Common myeloid progenitor, CD34-positive (primary cell): ENCODE measurements around the gene EVA1B.

Experiments
- CTCF ChIA-PET: fragments of 350-600 bp; sonication (Branson Sonifier 250); formaldehyde crosslinking; loops from one replicate; lab custom pipeline; 2021; ENCODE audit warnings: antibody characterized with exemption; lab: Charles Lee
- POLR2A ChIA-PET: fragments of 350-600 bp; sonication (Branson Sonifier 250); formaldehyde crosslinking; loops from one replicate; lab custom pipeline; 2021; ENCODE audit warnings: antibody characterized with exemption; lab: Charles Lee
- DNase-seq, 3 donors: peaks; one replicate each; pipeline versions ENCODE4 v3.0.0 to v3.0.0-alpha.2; 2013
- H3K27ac ChIP-seq, 2 experiments: 1 replicate in 1 of 2; 2 replicates in 1 of 2; pipeline ENCODE4 v1.7.0; 2013; ENCODE audit warnings: inconsistent platforms in 2 of 2, low read length in 2 of 2, mild to moderate bottlenecking in 2 of 2, low read depth in 1 of 2, moderate library complexity in 1 of 2; ENCODE audit not compliant: severe bottlenecking in 2 of 2, insufficient read depth in 1 of 2, poor library complexity in 1 of 2
- H3K27me3 ChIP-seq, 5 experiments: replicated peaks in 2 of 5; 1 replicate in 3 of 5; 2 replicates in 2 of 5; pipeline versions ENCODE4 v1.6.1 to v1.7.0; 2013; ENCODE audit warnings: low read length in 4 of 5, mild to moderate bottlenecking in 2 of 5, moderate library complexity in 2 of 5, inconsistent platforms in 1 of 5; ENCODE audit not compliant: insufficient read depth in 5 of 5, control insufficient read depth in 4 of 5
- H3K36me3 ChIP-seq, 4 experiments: 1 replicate in 2 of 4; 2 replicates in 2 of 4; pipeline versions ENCODE4 v1.6.1 to v1.7.0; 2013; ENCODE audit warnings: low read length in 3 of 4, control low read depth in 1 of 4, mild to moderate bottlenecking in 1 of 4; ENCODE audit not compliant: control insufficient read depth in 4 of 4, insufficient read depth in 4 of 4
- H3K4me1 ChIP-seq, 4 experiments: 1 replicate in 3 of 4; 2 replicates in 1 of 4; pipeline versions ENCODE4 v1.6.1 to v1.7.1; 2013; ENCODE audit warnings: low read length in 3 of 4, mild to moderate bottlenecking in 3 of 4, control low read depth in 1 of 4, inconsistent platforms in 1 of 4, moderate library complexity in 1 of 4; ENCODE audit not compliant: control insufficient read depth in 4 of 4, insufficient read depth in 4 of 4; ENCODE audit errors: control extremely low read depth in 1 of 4
- H3K4me3 ChIP-seq, 7 experiments: 1 replicate in 4 of 7; 2 replicates in 3 of 7; pipeline versions ENCODE4 v1.5.1 to v1.7.0; 2013; ENCODE audit warnings: mild to moderate bottlenecking in 7 of 7, low read length in 6 of 7, moderate library complexity in 6 of 7, inconsistent platforms in 2 of 7, low read depth in 2 of 7, control low read depth in 1 of 7; ENCODE audit not compliant: insufficient read depth in 4 of 7, control insufficient read depth in 1 of 7; ENCODE audit errors: extremely low read depth in 1 of 7
- H3K9me3 ChIP-seq, 5 experiments: 1 replicate in 4 of 5; 2 replicates in 1 of 5; pipeline versions ENCODE4 v1.6.1 to v1.7.1; 2013; ENCODE audit warnings: low read length in 4 of 5, mild to moderate bottlenecking in 2 of 5, inconsistent platforms in 1 of 5, low read depth in 1 of 5, moderate library complexity in 1 of 5; ENCODE audit not compliant: control insufficient read depth in 4 of 5, insufficient read depth in 2 of 5; ENCODE audit errors: control extremely low read depth in 1 of 5
- WGBS: methylation state at CpG from one replicate; pipeline ENCODE4 v1.1.5; 2013; ENCODE audit not compliant: insufficient coverage; 5-methylcytosine and 5-hydroxymethylcytosine counted together

The EVA1B gene

GRCh38 chr1:36285443-36286101 lies 37.9 kb downstream of the EVA1B start:
- no peak overlapping the region for H3K27ac ChIP-seq
- H3K36me3 ChIP-seq: peaks cover 22 to 73% (median 48%) of the 10 kb centered on the region in 4 experiments
- ChIA-PET POLR2A (interaction anchor here (0.6 kb wide), 1 partner anchor 19 kb away, joined by 3 read pairs; no protein-coding TSS in a partner anchor), CTCF (interaction anchor here (0.5 to 3.6 kb wide), 25 partner anchors 10 to 193 kb away, joined by 3 to 39 read pairs (median 5); partner anchors contain the start of genes SH3D21 and TRAPPC3)
- H3K4me1 ChIP-seq: peaks cover 0 to 2% (median 0%) of the 10 kb centered on the region in 4 experiments
- peak; percentile 90 to 97 (median 93) for DNase-seq
- no peaks in the 10 kb centered on the region for H3K27me3 ChIP-seq
- WGBS: 100% methylated on average over 2 of the region's 7 CpGs
- H3K4me3 ChIP-seq: no peak overlapping the region
- no peaks in the 10 kb centered on the region for H3K9me3 ChIP-seq

- Histone ChIP-seq H3K27ac (peak overlapping the region in 1 of 2 experiments; percentile 15), H3K9me3 (no peaks in the 10 kb centered on the region), H3K4me1 (peaks cover 0 to 2% (median 0%) of the 10 kb centered on the region in 4 experiments), H3K4me3 (no peak overlapping the region), H3K27me3 (no peaks in the 10 kb centered on the region), H3K36me3 (peaks cover 18 to 66% (median 40%) of the 10 kb centered on the region in 4 experiments)
- no peak for DNase-seq
- no CpG with 5 or more reads among the region's 1 CpG for WGBS
- CTCF ChIA-PET: interaction anchor here (0.9 to 3.1 kb wide), 7 partner anchors 19 to 150 kb away, joined by 3 to 21 read pairs (median 5); partner anchors contain the start of gene TRAPPC3
- POLR2A ChIA-PET: no interaction called here
These were observed 38.9 kb downstream of the EVA1B start for GRCh38 chr1:36284517-36284916.

- no peaks in the 10 kb centered on the region for H3K9me3 ChIP-seq
- no CpG with 5 or more reads among the region's 1 CpG for WGBS
- H3K4me3 ChIP-seq: no peak overlapping the region
- H3K27me3 ChIP-seq: no peaks in the 10 kb centered on the region
- H3K36me3 ChIP-seq: peaks cover 15 to 61% (median 35%) of the 10 kb centered on the region in 4 experiments
- ChIA-PET CTCF (interaction anchor here (0.9 to 2.6 kb wide), 5 partner anchors 9 to 135 kb away, joined by 3 to 9 read pairs (median 3); partner anchors contain the start of genes THRAP3 and TRAPPC3), POLR2A (no interaction called here)
- H3K4me1 ChIP-seq: peaks cover 0 to 2% (median 0%) of the 10 kb centered on the region in 4 experiments
- peak overlapping the region in 1 of 2 experiments; percentile 15 for H3K27ac ChIP-seq
- no peak for DNase-seq
These were observed 39.4 kb downstream of the EVA1B start for GRCh38 chr1:36284061-36284460.

- ChIA-PET POLR2A (interaction anchor here (1.2 kb wide), 1 partner anchor 123 kb away, joined by 3 read pairs; no protein-coding TSS in a partner anchor), CTCF (interaction anchor here (0.9 to 4.7 kb wide), 4 partner anchors 21 to 178 kb away, joined by 3 to 22 read pairs (median 6); partner anchors contain the start of gene TRAPPC3)
- Histone ChIP-seq H3K27me3 (no peaks in the 10 kb centered on the region), H3K36me3 (peaks cover 10 to 31% (median 19%) of the 10 kb centered on the region in 4 experiments), H3K9me3 (no peaks in the 10 kb centered on the region), H3K4me3 (no peak overlapping the region), H3K4me1 (no peaks in the 10 kb centered on the region), H3K27ac (peak overlapping the region in 1 of 2 experiments; percentile 40)
- 94% methylated on average over 7 of the region's 7 CpGs for WGBS
- no peak for DNase-seq
These were observed 43.6 kb downstream of the EVA1B start for GRCh38 chr1:36279789-36280296.

GRCh38 chr1:36279110-36279788 lies 44.2 kb downstream of the EVA1B start:
- H3K27ac ChIP-seq: peak overlapping the region in 1 of 2 experiments; percentile 43
- H3K4me3 ChIP-seq: no peak overlapping the region
- peaks cover 8 to 27% (median 18%) of the 10 kb centered on the region in 4 experiments for H3K36me3 ChIP-seq
- no peaks in the 10 kb centered on the region for H3K4me1 ChIP-seq
- H3K27me3 ChIP-seq: no peaks in the 10 kb centered on the region
- H3K9me3 ChIP-seq: no peaks in the 10 kb centered on the region
- CTCF ChIA-PET: interaction anchor here (0.9 to 4.7 kb wide), 4 partner anchors 54 to 178 kb away, joined by 3 to 22 read pairs (median 6); partner anchors contain the start of genes THRAP3 and TRAPPC3
- POLR2A ChIA-PET: no interaction called here
- 91% methylated on average over 1 of the region's 2 CpGs for WGBS
- no peak for DNase-seq

- Histone ChIP-seq H3K36me3 (peaks cover 6 to 23% (median 12%) of the 10 kb centered on the region in 4 experiments), H3K4me1 (no peaks in the 10 kb centered on the region), H3K27me3 (no peaks in the 10 kb centered on the region), H3K9me3 (no peaks in the 10 kb centered on the region), H3K27ac (no peak overlapping the region), H3K4me3 (no peak overlapping the region)
- POLR2A ChIA-PET: no interaction called here
- no peak for DNase-seq
- CTCF ChIA-PET: no interaction called here
- WGBS: 100% methylated on average over 1 of the region's 6 CpGs
These were observed 46.8 kb downstream of the EVA1B start for GRCh38 chr1:36276688-36277087.
